CD4-positive, alpha-beta T cell treated with Interleukin-6 for 4 hours (primary cell): ENCODE results near the gene NENF.
A peak's percentile ranks its signal among the peaks of the same experiment; 100 is the strongest.
"Not testable (repeated sequence)": the region's sequence is repeated elsewhere in the genome, so short reads cannot be mapped to it uniquely, and the experiment has no call there.

Experiments
- DNase-seq: peaks from one replicate; pipeline ENCODE4 v3.0.0-alpha.2; 2020; ENCODE audit warnings: mixed read lengths

The NENF gene

DNA sequence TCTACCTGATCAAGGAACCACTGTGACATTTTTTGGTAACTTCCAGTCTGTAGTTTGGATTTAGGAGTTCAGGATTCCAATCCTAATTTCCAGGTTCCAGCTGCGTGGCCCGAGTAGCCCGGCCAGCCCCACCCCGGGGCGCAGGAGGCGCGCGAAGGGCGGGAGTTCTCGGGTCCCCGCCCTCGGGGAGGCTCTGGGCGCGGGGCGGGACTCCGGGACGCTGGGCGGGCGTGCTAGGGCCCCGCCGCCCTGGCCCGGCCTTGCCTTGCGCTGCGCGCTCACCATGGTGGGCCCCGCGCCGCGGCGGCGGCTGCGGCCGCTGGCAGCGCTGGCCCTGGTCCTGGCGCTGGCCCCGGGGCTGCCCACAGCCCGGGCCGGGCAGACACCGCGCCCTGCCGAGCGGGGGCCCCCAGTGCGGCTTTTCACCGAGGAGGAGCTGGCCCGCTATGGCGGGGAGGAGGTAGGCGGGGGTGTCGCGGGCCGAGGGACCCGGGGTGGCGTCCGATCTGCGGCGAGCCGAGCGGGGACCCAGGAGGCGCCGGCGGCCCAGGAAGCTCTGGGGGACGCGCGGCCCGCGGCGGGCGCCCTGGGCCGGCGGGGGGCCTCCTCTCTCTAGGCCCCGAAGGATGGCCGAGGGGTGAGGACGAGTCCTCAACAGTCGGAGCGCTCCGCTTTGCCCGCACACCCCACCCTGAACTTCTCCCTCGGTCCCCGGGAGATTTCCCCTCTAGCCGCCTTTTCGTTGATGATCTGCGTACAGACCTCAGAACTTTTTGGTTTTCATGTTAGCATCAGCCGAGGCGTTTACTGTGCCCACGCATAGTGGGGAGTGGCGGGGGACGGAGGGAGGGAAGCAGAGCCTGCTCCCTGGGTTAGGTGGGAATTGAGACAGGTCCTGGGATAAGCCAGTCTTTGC is at the start of gene NENF:
TSS of gene NENF (plus strand) at position 260 of the 916 bp plus-strand sequence. CDS start at position 284, 24 bp downstream.
- peak; percentile 80 for DNase-seq

DNA sequence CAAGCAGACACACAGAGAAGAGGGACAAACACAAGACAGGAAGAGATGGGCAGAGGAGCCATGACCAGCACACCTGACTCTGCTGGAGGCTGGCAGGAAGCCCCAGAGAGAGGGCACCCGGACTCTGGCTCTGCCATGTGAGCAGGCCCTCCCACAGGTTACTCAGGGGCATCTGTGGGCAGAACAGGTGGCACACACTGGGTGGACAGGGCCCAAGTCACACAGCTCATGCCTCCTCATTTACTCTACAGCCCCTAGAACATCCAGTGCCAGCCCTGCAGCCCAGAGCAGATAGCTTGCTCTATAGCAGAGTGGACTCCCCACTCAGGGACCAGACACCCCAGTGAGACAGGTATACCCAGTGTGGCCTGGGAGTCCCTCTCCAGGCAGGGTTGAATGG is 46.7 kb upstream of the NENF start:
- DNase-seq = no peak

DNA sequence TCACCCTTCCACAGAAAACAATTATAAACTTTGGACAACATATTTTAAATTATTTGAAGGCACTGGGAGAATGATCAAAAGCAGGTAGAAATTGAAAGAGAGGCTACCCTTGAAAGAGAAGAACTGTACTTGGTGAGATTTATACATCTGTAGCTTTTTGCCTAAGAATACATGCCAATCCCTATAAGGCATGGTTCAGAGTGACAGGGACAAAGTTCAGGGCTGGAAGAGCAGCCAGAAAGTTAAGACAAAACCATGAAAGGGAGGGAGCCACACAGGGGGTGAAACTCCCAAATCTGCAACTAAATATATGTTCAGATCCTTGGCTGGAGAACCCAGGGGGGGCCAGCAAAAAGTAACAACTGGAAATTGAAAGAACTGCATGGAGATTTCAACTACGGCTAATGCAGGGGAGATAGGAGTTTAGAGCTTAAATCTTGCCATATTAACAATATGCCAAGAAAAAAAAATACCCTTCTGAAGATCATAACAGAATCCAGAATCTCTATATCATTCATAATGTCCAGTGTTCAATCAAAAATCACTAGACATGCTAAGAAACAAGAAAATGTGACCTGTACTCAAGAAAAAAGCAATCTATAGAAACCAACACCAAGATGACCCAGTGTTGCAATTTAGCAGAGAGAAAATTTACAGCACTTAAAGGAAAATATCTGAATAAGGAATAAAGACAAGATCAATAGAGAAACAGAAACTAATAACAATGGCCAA is 43.6 kb upstream of the NENF start:
- no peak for DNase-seq

DNA sequence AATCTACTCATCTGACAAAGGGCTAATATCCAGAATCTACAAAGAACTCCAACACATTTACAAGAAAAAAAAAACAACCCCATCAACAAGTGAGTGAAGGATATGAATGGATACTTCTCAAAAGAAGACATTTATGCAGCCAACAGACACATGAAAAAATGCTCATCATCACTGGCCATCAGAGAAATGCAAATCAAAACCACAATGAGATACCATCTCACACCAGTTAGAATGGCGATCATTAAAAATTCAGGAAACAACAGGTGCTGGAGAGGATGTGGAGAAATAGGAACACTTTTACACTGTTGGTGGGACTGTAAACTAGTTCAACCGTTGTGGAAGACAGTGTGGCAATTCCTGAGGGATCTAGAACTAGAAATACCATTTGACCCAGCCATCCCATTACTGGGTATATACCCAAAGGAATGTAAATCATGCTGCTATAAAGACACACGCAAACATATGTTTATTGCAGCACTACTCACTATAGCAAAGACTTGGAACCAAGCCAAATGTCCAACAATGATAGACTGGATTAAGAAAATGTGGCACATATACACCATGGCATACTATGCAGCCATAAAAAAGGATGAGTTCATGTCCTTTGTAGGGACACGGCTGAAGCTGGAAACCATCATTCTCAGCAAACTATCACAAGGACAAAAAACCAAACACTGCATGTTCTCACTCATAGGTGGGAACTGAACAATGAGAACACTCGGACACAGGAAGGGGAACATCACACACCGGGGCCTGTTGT is 36.9 kb upstream of the NENF start:
- DNase-seq = not testable (repeated sequence)

DNA sequence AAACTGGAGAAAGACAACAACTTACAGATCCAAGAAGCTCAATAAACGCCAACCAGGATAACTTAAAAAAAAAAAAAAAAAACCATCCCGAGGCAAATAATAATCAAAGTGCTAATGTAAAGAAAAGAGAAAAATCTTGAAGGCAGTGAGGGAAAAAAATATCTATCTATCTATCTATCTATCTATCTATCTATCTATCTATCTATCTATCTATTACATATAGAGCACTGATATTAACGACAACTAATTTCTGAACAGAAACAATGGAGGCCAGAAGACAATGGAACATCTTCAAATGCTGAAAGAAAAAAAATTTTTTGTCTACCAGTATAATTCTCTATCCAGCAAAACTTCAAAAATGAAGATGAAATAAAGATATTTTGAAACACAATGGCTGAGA is 36.1 kb upstream of the NENF start:
- DNase-seq = no peak

DNA sequence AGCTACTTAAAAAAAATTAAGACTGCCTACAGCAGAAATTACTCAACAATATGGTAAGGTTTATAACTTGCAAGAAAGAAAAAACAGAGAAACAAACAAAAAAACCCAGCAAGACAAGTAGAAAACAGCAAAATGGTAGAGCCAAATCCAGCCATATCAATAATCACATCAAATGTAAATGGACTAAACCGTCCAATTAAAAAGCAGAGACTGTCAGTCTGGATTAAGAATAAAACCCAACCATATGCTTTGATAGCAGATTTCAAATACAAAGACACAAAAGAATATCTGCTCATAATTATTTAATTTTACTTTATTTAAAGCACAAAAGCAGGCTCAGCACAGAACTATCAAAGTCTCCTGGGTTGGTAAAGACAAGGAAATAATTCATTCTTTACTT is 35.5 kb upstream of the NENF start:
- DNase-seq = no peak

DNA sequence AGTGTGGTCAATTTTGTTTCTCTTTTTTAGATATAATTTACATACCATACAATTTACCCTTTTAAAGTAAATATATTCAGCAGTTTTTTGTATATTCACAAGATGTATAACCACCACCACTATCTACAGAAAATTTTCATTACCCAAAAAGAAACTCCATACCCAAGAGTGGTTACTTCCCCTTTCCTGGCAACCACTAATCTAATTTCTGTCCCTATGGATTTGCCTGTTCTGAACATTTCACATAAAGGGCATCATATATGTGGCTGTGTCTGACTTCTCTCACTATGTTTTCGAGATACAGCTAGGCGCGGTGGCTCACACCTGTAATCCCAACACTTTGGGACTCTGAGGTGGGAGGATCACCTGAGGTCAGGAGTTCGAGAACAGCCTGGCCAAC is 31.7 kb upstream of the NENF start:
- no peak for DNase-seq

DNA sequence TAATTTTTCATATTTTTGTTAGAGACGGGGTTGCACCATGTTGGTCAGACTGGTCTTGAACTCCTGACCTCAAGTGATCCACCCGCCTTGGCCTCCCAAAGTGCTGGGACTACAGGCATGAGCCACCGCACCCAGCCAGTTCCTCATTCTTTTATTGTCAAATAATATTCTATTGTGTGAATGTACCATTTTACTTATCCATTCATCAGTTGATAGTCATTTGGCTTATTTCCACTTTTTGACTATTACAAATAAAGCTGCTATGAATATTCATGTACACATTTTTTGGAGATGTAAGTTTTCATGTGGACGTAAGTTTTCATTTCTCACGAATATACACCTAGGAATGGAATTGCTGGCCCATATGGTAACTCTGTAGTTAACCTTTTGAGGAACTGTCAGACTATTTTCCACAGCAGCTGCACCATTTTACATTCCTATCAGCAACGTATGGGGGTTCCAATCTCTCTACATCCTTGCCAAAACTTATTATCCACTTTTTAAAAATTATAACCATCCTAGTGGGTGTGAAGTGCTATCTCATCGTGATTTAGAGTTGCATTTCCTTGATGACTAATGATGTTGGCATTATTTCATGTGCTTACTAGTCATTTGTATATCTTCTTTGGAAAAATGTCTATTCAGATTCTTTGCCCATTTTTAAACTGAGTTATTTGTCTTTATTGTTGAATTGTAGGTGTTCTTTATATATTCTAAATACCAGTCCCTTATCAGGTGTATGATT is 30.7 kb upstream of the NENF start:
- no peak for DNase-seq

DNA sequence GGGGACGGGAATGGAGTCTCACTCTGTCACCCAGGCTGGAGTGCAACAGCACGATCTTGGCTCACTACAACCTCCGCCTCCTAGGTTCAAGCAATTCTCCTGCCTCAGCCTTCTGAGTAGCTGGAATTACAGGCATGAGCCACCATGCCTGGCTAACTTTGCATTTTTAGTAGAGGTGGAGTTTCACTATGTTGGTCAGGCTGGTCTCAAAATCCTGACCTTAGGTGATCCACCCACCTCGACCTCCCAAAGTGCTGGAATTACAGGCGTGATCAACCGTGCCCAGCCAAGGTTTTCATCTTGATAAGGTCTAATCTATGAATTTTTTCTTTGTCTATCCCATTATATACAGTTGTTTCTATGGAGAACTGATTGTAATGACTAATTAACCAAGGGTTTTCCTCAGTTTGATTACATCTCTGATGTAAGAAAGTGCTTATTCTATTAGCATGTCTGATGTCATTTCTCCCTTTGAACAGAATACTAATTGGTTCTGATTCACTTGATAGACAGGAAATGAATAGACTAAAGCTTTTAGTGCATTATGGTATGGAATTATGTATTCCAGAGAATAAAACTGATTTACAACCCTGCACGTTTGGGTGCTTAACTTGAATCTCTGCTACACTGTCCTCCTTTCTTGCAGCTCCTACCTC is 29.9 kb upstream of the NENF start:
- no peak for DNase-seq

DNA sequence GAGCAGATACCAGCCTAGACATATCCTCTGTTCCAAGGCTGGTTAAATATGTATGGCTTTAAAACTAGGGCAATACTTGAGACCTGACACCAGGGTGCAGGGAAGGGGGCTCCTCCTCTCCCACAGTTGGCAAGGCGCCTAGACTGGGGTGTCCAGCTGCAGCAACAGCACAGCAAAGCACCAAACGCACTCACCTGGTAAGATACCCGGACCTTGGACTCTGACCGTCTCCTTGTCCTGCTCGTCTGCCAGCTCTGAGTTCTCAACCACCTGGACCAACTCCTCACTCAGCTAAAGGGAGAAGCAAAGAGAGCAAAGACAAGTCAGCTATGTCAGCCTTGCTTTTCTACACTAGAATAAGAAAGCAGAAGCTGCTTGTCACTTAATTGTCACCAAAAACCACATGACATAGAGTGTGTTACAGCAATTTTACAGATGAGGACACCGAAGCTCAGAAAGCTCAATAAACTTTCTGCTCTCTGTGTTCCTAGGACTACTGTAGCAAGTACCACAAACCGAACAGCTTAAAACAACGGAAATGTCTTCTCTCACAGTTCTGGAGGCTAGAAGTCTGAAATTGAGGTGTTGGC is 22.4 kb upstream of the NENF start:
- no peak for DNase-seq

DNA sequence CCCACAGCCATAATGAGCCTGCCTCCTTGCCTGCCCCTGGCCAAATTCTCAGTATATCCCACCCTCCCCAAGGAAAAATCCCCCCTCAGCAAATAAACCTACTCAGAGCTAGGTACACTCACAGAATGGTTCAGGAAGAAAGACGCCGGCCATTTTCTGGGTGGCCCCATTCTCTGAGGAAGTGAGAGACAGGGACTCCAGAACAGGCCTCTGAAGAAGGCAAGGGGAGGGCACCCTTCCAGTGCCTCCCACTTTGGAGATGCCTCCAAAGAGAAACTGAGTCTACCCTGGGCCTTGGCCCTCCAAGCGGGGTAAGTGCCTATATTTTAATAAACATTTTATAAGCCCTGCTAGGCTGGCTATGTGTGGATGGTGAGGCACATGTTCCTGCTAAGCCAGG is 20.3 kb upstream of the NENF start:
- DNase-seq = no peak

DNA sequence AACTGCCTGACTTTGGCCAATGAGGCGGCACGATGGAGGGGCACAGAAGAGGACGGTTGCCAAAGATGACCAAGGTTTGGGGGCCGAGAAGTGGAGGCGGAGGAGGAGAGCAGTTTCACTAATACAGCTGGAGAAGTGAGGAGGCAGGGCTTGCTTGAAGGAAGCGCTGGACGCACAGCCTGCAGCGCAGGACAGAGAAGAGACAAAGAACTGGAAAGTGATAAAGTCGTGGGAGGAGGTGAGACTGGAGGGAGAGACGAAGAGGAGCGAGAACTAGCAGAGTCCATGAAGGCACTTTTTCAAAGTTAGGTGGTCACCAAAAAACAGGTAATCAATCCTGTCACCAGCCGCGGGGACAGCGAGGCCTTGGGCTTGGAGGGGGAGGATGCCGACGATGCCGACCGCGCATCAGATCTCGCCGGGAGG is 18.8 kb upstream of the NENF start:
- no peak for DNase-seq

DNA sequence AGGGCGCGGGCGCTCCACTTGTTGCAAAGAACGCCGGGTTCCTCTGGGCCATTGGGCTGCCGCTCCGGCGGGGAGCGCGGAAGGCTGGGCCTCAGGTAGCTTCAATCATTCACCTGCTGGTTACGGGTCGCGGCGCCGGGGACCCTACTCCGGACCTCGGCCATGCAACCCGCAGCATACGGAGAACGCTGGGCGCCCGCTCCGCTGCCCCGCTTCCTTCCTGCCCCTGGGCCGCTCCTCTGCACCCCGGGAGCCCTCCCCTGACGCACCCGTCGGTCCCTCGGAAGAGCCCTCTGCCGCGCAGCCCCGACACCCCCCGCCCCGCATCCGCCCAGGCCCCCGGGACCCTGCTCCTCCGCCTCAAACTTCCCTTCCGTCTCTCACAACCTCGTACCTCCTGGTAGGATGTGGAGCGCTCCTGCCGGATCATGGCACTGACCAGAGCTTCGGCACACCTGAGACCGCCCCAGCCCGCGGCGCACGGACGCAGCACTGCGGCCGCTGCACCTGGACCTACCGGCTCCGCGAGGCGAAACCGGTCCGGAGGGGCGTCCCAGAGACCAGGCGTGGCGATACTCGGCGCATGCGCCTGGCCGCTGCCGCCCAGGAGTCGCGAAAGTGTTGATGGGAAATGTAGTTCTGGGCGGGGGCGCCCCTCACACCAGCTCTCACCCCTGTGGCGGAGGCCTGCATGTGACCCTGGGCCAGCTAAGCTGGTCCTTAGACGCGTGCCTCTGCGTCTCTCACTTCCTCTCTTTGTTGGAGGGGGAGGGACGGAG is 18.2 kb upstream of the NENF start, which contains the start of gene PACC1:
TSS of gene PACC1 (minus strand) at position 559 of the 779 bp plus-strand sequence. CDS start at position 430, 129 bp downstream.
- DNase-seq = peak; percentile 91

DNA sequence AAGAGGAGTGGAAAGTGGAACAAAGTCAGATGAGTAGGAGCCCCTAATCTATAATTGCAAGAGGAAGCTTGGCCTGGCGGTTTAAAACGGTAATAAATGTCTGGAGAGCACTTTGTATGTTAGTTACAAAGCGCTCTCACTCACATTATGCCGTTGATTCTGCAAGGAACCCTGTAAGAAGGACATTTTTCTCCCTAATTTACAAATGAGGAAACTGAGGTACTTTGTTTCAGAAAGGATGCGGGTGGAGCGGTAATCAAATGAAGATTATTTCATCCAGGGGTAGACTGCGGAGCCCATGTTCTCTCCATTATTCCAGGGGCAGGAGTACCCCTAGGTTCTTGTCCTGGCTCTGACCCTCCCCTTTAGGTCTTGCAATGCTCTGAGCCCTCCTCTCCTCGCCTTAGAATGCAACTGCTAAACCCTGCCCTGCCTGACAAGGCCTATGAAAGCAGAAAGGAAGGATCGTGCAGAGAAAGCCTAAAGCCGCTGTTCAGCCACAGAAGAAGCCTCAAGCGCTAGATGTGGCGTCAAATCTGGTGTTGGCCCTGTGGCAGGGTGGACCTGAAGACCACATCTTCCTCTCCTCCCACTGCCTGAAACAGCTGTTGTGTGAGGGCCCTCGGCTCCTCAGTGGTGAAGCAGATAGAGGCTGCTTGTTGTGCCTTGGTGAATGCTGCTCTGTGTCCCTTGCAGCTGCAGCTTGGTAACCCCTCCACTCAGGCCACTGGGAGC is 17.4 kb upstream of the NENF start:
- no peak for DNase-seq

DNA sequence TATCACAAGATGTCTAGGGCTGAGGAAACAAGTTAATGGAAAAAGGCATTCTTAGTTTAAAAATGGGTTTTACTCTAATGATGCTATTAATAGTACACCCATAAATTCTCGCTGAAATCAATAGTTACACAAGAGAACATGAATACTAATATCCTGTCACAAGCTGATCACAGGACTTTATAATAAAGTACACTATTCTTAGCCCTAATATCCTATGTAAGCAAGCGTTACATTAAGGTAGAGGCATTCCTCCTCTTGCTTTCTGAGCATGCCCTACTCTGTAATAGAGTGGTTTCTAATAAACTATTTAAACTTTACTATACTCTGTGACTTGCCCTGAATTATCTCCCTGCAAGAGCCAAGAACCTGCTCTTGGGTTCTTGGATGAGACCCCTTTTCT is 11.6 kb upstream of the NENF start:
- DNase-seq = no peak

DNA sequence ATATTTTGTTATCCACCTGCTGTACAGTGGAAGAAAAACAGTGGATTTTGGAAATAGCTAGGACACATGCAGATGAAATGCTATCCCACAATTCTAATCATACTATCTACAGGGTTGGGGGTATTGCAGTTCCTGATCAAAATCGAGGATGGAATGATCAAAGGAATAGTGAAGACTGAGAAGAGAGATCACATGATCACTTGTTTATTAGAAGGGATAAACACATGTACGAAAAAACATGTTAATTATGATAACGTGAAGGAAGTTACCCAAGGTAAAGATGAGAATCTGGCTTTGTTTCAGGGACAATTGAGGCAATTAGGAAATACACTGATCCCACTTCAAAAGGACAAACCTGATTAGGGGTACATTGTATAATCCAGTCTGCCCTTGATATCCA is 8.8 kb upstream of the NENF start:
- DNase-seq = no peak

DNA sequence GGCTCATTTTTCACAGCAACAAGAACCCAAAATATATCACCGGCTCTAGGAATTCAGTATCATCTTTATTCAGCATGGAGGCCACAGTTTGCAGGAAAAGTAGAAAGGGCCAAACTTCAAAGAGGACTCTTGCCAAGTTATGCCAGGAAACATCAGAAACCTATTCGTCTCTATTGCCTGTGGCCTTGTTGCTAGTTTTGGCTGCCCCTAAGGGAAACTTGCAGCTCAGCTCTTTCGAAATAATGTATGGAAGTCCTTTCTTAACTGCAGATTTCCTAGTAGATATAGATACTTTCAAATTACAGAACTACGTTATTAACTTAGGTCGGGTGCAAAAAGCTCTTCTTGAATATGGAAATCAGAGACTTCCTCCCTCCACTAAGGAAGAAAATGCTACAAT is 4.2 kb upstream of the NENF start:
- no peak for DNase-seq

DNA sequence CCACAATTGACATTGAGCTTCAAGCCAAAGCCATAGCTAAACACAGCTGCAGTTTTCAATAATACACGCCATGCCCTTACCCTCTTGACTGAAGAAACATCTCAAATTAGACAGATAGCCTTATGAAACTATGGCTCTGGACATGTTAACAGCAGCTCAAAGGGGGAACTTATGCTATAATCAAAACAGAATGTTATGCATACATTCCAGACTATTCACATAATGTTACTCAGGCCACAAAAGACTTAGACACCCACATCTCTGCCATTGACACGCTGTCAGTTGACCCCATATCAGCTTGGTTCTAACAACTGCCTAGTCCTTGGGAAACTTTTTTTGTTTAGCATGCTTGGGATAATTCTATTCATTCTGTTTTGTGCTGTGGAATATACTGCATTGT is 2.3 kb upstream of the NENF start:
- DNase-seq = no peak

DNA sequence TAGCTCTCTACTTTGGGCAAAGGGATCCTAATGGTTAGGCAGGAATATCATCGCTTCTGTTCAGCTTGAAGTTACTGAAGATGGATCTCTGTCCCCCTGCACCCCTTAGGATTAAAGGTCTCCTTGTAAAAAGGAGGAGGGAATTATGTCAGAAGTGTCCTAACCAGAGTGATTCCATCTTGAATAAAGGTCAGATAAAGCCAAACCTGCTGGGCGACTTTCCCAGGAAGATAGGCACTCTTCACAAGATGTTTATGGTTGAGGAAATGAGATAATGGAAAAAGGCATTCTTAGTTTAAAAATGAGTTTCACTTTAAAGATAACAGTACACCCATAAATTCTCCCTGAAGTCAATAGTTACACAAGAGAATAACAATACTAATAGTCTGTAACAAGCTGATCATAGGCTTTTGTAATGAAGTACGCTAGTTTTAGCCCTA is 1.7 kb upstream of the NENF start:
- no peak for DNase-seq

DNA sequence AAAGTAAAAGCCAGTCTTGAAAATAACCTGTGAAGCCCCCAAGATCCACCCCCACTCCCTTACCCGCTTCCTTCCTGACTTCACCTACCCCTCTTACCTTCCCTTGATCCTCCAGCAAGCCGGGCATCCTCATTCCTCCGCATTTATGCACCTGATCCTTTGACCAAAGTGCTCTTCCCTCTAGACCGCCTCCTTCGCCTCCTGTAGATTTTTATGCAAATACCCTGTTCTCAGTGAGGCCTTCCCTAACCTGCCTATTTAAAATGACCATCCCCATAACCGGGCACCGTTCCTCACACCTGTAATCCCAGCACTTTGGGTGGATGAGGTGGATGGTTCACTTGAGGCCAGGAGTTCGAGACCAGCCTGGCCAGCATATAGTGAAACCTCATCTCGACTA is 1.1 kb upstream of the NENF start:
- DNase-seq = no peak
